ENCODE results near the gene LSAMP.
"Not testable (repeated sequence)": the region's sequence is repeated elsewhere in the genome, so short reads cannot be mapped to it uniquely, and the experiment has no call there.

The LSAMP gene

DNA sequence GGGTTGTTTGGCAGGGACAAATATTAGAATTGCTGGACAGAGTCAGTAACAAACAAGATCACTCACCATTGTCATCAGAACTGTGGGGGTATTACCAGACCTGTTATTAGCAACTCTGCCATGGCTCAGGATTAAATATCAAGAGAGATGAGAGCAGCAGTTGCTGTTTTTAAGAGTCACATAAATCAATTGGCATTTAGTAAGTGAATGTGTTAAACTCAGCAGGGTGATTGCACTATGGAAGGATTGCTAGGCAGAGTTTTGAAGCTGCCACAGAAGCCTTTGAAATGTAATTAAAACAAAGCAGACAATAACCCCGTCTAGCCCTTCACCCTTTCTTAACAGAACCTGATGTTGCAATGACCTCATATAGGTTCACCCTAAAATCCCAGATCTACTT, 583.2 kb downstream of the LSAMP start:
- no peak for DNase-seq

DNA sequence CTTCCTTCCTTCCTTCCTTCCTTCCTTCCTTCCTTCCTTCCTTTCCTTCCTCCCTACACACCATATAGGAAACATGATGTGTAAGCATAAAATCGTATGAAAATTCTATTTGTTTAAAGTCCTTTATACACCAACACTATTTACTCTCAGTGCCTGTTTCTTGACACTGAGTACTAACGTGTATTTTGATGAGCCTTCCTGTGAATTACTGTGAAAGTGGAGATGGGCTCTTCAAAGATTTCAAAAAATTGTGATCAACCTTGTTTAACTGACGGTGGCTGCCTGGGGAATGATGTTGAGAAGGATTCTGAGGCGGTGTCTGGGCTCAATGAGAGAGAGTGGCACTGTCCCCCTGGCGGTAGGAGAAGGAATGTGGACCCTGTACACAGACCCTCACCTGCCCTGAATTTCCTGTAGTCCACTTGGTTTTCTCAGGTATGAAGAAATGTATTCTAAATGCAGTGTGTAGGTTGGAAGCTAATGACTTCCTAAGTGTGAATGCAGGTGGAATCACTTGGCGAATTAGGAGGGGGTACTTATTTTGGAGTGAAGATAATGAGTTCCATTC, 584.0 kb downstream of the LSAMP start:
- no peak for DNase-seq

DNA sequence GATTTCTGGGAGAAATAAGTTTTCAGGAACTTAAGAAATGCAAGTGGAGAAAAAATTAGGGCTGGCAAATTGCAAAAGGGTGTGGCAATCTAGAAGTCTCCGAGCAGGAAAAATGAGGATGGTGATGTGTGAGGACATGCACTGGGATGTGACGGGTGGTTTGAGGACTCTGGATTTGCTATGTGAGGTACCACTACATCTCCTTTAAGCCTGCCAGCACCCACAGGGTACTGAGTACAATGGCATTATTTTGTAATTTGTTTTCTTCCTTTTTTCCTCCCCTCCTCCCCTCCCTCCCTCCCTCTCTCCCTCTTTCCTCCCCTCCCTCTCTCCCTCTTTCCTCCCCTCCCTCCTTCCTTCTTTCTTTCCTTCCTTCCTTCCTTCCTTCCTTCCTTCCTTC, 584.5 kb downstream of the LSAMP start:
- no peak for DNase-seq

DNA sequence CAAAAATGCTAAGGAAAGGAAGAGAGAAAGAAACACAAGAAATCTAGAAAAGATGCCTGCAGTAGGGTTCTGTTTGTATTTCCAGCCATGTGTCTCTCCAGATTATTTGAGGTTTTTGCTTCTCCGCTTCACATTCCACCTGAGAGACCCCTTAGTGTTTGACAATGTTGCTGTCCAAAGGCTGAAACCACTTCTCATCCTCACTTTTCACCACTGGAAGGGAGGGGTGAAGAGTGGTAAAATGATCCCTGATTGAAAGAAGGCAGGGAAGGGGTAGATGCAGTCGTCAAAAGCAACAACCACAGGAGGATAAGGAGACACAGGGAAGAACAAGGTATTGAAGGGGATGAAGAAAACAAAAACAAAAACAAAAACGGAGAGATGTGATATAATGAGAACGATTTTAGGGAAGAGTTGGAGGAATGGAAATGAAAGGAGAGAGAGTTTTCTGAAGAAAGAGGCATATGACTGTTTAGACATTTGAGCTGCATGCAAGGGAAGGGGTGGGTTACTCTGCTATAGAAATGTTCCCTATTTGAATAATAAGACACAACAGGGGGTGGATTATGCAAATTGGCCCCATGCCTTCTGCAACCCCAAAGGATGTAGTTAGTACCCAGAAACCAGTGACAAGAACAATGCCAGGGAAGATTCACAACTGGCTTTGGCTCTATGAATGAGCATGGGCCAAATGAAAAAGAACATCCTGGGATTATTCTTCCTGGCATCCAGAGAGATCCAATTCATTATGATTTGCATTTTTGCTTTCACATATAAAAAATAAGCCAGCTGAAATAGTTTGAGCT, 586.1 kb downstream of the LSAMP start:
- DNase-seq = no peak

DNA sequence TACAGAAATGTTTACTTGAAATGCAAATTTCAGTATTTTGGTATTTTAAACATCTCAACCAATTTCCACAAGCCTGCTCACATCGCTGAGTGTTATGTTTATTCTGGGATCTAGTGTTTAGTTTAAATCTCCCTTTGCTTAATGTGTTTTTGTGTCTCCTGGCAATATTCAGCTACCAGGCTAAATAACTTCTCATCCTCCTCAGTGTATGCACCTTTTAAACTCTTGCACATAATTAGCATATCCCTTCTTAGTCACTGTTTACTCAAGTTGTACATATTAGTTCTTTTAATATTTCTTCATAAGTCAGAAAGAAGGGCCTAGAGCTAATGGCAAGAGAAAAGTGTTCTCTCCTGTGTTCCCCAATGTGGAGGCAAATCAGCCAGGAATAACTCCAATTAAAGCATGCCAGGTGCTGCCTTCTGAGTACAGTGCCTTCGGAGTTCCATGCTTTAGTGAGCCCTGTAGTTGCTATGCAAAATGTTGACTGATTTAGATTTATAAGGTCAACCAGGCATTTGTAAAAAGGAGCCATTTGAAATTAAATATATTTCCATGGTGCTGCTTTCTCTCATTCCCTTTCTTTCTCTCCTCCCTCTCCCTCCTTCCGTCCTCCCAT, 587.7 kb downstream of the LSAMP start:
- no peak for DNase-seq

DNA sequence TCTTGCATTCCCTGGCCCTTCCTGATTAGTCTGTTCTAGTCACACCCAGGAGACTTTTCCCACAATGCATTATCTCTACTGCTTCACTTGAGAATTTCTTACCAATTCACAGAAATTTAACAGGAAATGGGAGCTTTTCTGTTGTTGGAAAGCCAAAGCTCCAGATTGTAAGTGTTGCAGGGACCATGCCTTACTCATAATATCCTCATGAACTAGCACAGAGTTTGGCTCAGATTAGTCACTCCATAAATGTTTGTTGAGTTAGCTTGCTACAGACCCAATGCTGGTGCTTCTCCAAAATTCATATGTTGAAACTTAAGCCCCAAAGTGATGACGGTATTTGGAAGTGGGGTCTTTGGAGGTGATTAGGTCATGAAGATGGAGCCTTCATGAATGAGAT, 589.4 kb downstream of the LSAMP start:
- no peak for DNase-seq

DNA sequence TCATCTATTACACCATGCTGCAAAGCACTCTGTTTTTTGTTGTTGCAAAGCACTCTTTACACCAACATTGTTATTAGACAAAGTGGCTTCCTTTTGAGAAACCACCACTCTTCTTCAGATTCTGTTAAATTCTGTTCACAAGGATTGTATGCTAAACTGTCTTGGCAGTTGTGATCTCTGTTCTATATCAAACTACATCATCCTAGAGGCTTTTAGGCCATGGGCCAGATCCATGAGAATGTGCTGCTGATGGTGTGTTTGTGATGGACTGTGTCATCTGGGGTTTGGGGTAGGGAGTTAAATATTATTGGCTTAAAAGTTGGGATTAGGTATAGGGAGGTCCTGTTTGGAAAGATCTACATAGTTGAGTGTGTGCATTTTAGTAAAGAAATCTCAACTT, 592.2 kb downstream of the LSAMP start:
- no peak for DNase-seq

DNA sequence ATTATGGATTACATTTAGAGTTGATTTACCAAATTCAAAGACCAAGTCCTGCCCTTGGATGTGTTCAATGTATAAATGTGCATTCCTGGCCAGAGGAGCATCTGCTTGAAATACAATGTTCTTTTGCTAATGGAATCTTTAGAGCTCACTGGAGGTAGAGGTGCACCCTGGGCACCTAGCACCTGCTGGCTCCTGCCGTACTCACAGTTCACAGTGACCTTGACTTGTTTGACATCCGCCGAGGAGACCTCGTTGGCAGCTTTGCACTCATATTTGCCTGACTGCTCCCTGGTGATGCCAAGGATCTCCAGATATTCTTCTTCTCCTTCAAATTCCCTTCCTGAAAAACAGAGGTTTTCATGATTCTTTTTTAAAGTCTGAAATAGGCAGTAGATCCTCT, 593.0 kb downstream of the LSAMP start:
- no peak for DNase-seq

DNA sequence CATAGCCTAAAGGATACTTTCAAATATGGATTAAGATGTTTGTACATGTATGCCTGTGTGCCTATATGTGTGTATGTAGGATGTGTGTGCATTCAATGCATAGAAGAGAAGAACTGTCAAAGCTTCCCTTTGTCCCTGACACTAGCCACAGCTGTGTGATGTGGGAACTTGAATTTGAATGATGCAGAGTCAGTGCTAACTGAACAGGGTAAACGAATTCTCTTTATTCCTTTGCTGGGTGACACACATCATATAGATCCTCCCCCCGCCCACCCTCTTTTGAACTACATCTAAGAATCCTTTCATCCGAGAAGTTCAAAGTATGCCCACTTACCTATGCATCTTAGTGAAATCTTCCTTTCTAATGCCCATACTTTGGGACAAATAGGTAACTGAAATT, 593.7 kb downstream of the LSAMP start:
- no peak for DNase-seq

DNA sequence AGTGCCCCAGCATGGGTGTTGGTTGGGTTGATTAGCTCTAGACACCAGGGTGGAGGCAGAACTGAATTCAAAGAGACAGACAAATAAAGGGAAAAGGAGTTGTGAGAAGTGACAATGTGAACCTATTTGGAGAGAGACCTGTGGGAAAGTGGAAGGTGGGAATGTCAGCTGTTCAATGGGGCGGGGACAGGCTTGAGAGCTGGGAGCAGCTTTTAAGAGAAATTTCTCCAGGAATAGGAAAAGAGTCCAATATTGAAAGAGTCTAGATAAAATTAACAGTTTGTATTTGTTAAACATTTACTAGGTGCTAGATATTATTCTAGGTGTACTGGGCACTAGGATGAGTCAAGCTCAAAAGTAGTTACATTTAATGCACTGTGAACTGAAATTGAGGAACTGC, 596.6 kb downstream of the LSAMP start:
- no peak for DNase-seq

DNA sequence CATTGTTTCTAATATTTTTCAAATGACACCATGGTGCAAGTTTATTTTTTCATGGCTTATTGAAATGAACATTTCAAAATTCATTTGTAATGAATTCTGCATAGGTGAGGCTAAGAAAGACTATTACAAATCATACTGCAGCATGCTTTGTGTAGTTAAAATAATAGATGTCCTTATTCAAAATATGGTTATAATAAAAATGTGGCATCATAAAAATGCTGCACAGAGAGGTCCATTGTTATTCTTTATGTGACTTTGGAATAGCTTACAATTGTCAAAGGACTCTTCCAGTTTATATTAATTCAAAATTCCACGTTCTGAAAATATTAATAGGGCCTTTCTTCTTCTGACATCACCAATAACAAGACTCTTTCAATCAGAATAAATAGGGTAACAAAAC, 599.3 kb downstream of the LSAMP start:
- no peak for DNase-seq

DNA sequence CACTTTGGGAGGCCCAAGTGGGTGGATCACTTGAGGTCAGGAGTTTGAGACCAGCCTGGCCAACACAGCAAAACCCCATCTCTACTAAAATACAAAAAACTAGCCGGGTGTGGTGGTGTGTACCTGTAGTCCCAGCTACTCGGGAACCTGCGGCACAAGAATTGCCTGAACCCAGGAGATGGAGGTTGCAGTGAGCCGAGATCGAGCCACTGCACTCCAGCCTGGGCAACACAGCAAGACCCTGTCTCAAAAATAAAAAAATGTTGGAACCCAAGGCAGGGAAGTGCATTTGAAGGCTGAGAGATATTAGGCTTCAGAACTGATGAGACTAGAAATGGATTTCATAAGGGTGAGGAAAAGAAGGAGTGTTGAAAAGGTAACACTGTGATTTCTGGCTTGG, 600.6 kb downstream of the LSAMP start:
- DNase-seq = not testable (repeated sequence)

DNA sequence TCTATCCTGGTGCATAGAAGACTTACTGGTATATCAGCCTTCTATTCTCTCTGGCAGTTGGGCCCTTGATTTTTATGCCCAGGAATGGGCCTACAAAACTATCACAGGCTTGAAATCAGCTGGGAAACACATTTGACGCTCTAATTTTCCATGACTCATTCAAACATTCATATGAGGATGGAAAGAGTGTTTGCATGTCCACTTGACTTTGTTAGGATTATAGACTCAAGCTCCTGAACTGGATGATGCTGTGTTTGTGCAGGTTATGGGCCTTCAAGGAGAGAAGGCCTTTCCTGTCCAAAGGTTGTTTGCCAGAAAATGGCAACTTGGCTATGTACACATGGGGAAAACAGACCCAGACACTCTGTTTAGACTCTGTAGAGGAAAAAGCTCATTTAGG, 602.1 kb downstream of the LSAMP start:
- DNase-seq = no peak

DNA sequence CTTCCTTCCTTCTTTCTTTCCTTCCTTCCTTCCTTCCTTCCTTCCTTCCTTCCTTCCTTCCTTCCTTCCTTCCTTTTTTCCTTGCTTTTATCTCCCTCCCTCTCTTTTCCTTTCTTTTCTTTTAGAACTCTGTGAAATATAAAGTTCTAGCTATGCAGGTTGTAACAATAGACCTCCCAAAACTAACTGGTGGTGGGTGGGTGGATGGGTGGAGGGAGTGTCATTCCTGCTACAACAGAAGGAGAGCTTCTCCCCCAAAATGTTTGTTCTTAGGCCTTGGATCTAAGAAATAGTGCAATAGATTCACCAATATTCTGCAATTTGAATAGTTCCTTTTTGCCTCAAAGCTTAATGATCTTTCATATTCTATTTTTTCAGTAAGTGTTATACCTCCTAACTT, 606.0 kb downstream of the LSAMP start:
- no peak for DNase-seq

DNA sequence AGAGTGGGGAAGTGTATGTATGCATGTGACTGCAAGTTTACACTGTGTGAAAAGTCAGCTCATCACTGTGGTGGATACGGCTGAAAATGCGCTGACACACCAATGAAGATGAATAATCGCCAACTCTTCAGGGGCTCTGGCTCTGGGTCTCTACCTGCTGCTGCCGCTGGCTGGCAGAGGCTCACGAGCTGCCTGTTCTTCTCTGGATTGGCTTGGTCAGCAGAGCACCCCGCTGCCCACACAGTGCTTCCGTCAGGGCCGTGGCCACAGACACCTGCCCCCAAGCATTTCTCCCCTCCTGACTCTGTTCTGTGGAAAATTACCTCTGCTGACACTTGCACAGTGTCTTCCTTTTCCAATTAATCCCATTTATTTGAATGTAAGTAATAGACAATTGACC, 606.5 kb downstream of the LSAMP start:
- DNase-seq = no peak

DNA sequence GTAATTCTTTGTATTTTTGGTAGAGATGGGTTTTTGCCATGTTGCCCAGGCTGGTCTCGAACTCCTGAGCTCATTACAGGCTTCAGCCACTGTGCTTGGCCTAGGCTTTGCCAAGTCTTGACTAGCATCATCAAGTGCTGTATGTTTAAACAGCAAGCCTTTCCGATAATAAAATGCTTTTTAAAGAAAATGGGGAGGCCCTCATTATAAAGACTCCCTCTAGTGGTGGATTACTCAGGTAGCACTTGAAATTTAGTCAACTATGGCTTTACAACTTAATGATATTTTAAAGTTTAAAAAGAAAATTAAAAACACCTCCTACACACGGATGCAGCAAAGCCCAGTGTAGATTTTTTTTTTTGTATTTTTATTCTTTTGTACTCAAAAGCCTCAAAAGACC, 608.3 kb downstream of the LSAMP start:
- DNase-seq = no peak

DNA sequence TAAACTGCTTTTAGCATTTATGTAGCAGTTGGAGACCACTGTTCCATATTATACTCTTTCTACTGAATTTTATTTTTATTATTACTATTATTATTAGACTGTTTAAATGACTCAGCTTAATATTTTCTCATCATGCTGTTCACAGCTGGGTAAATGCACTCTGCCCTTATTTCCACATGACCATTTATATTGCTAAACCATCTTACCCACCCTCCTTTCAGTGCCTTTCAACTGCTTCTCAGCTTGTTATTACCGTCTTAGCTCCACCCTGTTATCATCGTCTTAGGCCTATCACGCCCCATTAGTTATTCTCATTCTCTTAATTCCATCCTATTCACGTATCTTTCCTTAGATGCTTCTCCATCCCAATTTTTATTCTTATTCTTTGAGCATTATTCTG, 609.3 kb downstream of the LSAMP start:
- DNase-seq = no peak

DNA sequence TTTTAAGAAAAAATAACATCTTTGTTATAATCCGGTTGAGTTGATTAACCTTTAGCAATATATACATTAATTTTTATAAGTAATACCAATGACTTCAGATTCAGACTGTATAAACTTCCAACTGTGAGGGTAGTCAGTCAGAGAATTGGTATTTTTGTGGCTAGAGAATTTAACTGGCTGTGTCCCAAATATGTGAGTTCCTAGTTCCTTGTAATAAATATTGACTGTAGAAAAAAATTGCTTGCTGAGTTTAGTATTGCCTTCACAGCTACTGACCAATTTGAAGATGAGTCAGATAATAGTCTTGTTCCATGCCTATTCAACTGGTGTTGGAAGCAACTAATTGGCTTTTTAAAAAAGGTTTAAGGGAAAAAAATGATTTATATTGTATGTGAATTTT, 611.2 kb downstream of the LSAMP start:
- DNase-seq = no peak

DNA sequence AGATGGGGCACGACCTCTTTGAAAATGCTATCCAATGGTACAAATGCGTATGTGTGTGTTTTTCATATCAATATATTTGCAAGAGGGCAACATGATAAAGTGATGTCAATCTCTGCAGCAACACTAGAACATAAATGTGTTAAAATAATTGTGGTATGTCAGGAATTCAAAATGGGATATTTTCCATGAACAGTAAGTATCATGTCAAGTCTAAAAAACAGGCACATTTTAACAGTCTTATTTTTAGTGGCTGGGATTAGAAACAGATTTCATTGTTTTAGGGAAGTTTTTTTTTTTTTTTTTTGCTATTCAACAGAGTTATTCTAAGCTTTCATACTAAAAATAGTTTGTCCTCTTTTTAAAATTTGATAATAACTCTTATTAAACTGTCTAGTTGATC, 612.2 kb downstream of the LSAMP start:
- no peak for DNase-seq

DNA sequence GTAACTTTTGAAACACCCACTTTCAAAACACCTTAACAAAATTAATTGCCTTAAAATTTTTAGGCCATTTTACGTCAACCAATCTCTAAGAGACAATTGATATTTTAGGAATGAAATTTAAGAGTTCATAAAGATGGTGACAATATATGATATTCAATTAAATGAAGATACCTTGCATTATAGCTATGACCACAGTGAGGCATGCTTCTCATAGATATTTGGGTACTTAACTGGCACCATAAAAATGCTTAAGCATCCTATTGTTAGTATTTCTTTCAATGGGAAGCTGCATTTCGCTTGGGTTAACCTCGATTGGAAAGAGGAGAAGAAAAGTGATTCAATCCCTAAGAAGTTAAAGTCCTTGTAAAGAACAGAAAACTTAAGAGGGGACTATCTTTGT, 613.0 kb downstream of the LSAMP start:
- no peak for DNase-seq

DNA sequence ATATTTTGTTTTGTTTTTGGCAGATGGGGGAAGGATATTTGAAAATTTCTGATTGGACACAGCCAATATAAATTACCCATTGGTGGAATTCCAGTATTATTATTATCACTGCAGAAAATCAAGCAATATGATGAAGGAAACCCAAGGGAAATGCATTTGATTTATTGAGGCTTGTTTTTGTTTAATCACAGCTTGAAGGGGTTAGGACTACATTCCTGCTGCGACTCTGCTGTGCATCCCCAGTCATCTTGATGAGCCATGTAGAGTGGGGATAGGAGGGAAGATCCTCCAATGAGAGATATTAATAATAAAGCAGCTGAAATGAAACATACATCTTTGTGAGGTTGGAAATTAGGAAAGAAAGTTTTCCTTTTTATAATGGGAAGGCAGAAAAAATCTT, 613.4 kb downstream of the LSAMP start:
- no peak for DNase-seq

DNA sequence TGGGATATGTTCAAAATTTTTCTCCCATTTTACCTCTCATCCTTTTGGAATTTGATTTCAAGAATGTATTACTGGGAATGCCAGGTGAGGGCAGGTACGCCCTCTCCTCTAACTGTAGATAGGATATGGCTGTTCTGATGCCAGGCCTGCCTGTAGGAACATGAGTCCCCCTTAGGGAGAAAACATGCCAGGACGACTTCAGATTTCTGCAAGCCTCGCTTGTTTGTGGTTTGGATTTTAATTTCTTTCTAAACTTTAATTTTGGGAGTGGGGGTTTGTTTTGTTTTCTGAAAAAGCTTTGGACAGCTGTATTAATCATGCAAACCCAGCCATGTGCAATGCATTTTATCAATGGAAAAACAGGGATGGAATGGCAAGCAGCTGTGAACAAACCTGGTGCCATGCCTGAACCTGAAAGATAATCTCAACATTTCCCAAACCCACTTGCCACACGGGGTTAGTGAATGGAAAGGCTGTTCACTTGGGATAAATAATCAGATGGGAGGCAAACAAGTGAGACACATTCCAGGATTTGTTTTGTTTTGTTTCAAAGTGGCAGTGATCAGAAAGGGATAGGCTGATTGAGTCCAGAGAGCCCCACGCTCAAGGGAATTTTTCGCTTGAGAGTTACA, 614.4 kb downstream of the LSAMP start:
- no peak for DNase-seq

DNA sequence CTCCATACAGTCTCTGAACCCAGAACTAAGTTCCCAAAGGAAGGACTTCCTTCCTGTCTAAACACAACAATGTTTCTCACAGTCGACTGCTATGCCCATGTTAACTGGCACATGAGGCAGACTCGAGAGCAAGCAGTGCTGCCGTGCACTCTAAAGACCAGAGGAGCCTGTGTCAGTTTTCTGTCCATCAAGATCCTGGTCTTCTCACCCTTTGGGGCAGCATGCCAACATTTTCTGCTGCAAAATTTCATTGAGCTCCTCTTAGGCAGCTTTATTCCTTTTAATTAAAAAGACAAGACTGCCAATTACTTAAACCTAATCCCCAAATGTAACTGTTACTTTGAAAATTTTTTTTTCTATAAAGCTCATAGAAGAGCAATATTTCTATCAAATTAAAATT, 616.9 kb downstream of the LSAMP start:
- DNase-seq = no peak

DNA sequence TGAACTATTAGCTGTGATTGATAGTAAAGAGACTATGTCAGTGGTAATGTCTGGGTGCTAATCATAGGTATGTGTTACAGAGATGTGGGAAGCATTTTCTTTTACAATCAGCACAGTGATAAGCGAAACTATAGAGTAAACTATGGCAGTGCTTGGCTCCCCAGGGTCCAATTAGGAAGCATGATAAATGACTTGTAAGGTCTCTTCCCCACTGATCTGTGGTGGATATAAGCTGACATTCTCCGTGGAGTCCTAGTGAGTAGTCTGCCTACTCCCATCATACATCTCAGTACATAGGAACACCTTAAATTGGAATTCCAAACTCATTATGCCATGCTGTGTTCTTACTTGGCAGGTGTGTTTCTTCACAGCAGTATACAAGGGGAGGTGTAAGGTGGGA, 617.8 kb downstream of the LSAMP start:
- DNase-seq = no peak

All from DMS79 treated with DMSO at 0.1 percent for 48 hours (cell line).